Astrocyte (in vitro differentiated cells and primary cell): Measurements from ENCODE around the gene ZNF431. TPM values are rescaled to one million over a fixed set of nuclear protein-coding genes. Genes with fewer than 3 reads are reported as not detected.

Experiments used
- DNase-seq: peaks from one replicate; pipeline ENCODE4 v3.0.0-alpha.2; 2010; ENCODE audit warnings: low read depth
- FAIRE-seq: peaks from 2 replicates; lab custom pipeline; 2011; peaks lifted over from hg19 to GRCh38; lab: Jason Lieb, UNC
- H2AFZ ChIP-seq: 2 replicates; pipeline ENCODE4 v1.6.0; 2012; ENCODE audit warnings: low read depth, low read length, inconsistent platforms
- H3K27ac ChIP-seq: 2 replicates; pipeline ENCODE4 v1.5.1; 2011; ENCODE audit warnings: low read depth, low read length, inconsistent platforms
- H3K27me3 ChIP-seq: 2 replicates; pipeline ENCODE4 v1.6.0; 2011; ENCODE audit warnings: low read length, inconsistent platforms; ENCODE audit not compliant: insufficient read depth
- H3K36me3 ChIP-seq: 2 replicates; pipeline ENCODE4 v1.5.1; 2011; ENCODE audit warnings: low read length, inconsistent platforms; ENCODE audit not compliant: insufficient read depth
- H3K4me1 ChIP-seq: 2 replicates; pipeline ENCODE4 v1.5.1; 2011; ENCODE audit warnings: low read length, inconsistent platforms; ENCODE audit not compliant: insufficient read depth
- H3K4me2 ChIP-seq: 2 replicates; pipeline ENCODE4 v1.6.0; 2012; ENCODE audit warnings: low read length, inconsistent platforms
- H3K4me3 ChIP-seq: 2 replicates; pipeline ENCODE4 v1.5.1; 2011; ENCODE audit warnings: low read depth, mild to moderate bottlenecking, low read length, inconsistent platforms; ENCODE audit not compliant: insufficient read depth
- H3K79me2 ChIP-seq: 2 replicates; pipeline ENCODE4 v1.6.0; 2012; ENCODE audit warnings: mild to moderate bottlenecking, low read length, inconsistent platforms; ENCODE audit not compliant: insufficient read depth
- H3K9ac ChIP-seq: 2 replicates; pipeline ENCODE4 v1.6.0; 2012; ENCODE audit warnings: mild to moderate bottlenecking, low read length, inconsistent platforms
- H3K9me3 ChIP-seq: 2 replicates; pipeline ENCODE4 v1.5.1; 2012; ENCODE audit warnings: low read depth, mild to moderate bottlenecking, low read length, inconsistent platforms; ENCODE audit not compliant: insufficient read depth
- H4K20me1 ChIP-seq: 2 replicates; pipeline ENCODE4 v1.6.0; 2012; ENCODE audit warnings: low read length, inconsistent platforms; ENCODE audit not compliant: insufficient read depth
- H3K27ac Mint-ChIP-seq: one replicate; pipeline ENCODE4 v1.8.0; 2021; ENCODE audit warnings: mild to moderate bottlenecking, mixed read lengths; ENCODE audit not compliant: unreplicated experiment
- H3K27me3 Mint-ChIP-seq: one replicate; pipeline ENCODE4 v1.8.0; 2021; ENCODE audit warnings: low read depth, mixed read lengths; ENCODE audit not compliant: unreplicated experiment
- H3K36me3 Mint-ChIP-seq: one replicate; pipeline ENCODE4 v1.8.0; 2021; ENCODE audit warnings: low read depth, mixed read lengths; ENCODE audit not compliant: unreplicated experiment
- H3K4me1 Mint-ChIP-seq: one replicate; pipeline ENCODE4 v1.8.0; 2021; ENCODE audit warnings: low read depth, mixed read lengths; ENCODE audit not compliant: unreplicated experiment
- H3K4me3 Mint-ChIP-seq: one replicate; pipeline ENCODE4 v1.8.0; 2021; ENCODE audit warnings: mild to moderate bottlenecking, moderate library complexity, mixed read lengths; ENCODE audit not compliant: unreplicated experiment
- H3K9me3 Mint-ChIP-seq: one replicate; pipeline ENCODE4 v1.8.0; 2021; ENCODE audit warnings: mild to moderate bottlenecking, mixed read lengths; ENCODE audit not compliant: unreplicated experiment
- EZH2 ChIP-seq: IDR thresholded peaks from 2 replicates; pipeline ENCODE4 v1.6.1; 2012; ENCODE audit warnings: mild to moderate bottlenecking, low read length, inconsistent platforms; ENCODE audit not compliant: insufficient read depth
- total RNA-seq: library from RNA; stranded (reverse); gene quantifications from 2 replicates; pipeline ENCODE4 v1.2.1, GENCODE V29; 2021
- TF ChIP-seq, protein P1 (sequence below): IDR thresholded peaks from 2 replicates; pipeline ENCODE4 v1.5.1; 2011; ENCODE audit warnings: low read depth, mild to moderate bottlenecking, inconsistent platforms, low read length, moderate library complexity; ENCODE audit not compliant: insufficient read depth

The ZNF431 gene
- total RNA-seq, 1 donor from 2014 or later, result 29.4 TPM

DNA sequence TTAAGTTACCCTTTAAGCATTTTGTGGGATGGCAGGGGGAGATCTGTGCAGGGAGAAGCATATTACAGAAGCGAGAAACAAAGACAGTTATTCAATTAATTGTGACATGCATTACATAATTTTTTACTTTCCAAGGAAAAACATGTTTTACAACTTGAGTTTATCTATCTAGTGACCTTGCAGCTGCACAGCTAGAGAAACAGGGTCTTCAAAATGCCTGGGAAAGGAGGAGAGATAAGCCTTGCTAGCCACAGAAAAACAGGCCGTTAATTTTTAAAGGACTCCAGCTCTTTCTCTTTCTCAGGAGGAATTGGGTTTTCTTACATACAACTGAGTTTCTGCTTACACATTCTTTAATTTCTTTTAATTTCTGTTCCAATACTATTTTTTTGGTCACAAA lies 14.8 kb upstream of the ZNF431 start:
- no peak overlapping the region for H3K27ac Mint-ChIP-seq
- H3K4me3 ChIP-seq, result no peak overlapping the region
- FAIRE-seq, result no peak

DNA sequence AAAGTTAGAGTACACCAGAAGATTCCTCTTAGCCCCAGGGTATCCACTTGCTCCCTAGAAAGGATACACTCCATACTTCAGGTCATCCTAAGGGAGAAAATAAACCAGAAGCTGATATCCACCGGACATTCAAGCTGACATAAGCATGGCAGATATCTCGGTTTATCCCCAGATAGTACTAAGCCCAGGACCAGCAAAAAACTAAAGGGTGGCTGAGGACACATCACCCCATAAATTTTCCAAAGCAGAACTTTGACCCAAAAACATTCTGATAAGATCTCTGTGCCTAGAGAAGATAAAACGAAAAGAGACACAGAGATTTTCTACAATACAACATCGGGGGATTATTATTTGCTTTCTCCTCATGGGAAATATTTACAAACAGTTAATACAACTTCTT lies 13.9 kb upstream of the ZNF431 start:
- no peak overlapping the region for H2AFZ ChIP-seq
- H3K9me3 Mint-ChIP-seq, result peaks cover 4% of the 10 kb centered on the region
- no peak overlapping the region for H3K4me3 Mint-ChIP-seq
- H4K20me1 ChIP-seq, result no peaks in the 10 kb centered on the region
- no peak overlapping the region for H3K4me3 ChIP-seq
- H3K4me2 ChIP-seq, result no peak overlapping the region
- no peak overlapping the region for H3K9ac ChIP-seq
- FAIRE-seq (no peak), DNase-seq (no peak)
- no peaks in the 10 kb centered on the region for H3K79me2 ChIP-seq
- H3K27ac ChIP-seq, result no peak overlapping the region
- peaks cover 3% of the 10 kb centered on the region for H3K36me3 Mint-ChIP-seq
- H3K27ac Mint-ChIP-seq, result no peak overlapping the region
- H3K4me1 ChIP-seq, result no peaks in the 10 kb centered on the region
- H3K9me3 ChIP-seq, result no peaks in the 10 kb centered on the region
- H3K36me3 ChIP-seq, result no peaks in the 10 kb centered on the region
- H3K27me3 Mint-ChIP-seq, result no peaks in the 10 kb centered on the region
- peaks cover 10% of the 10 kb centered on the region for H3K4me1 Mint-ChIP-seq
- no peaks in the 10 kb centered on the region for H3K27me3 ChIP-seq
- TF ChIP-seq, protein P1, sequence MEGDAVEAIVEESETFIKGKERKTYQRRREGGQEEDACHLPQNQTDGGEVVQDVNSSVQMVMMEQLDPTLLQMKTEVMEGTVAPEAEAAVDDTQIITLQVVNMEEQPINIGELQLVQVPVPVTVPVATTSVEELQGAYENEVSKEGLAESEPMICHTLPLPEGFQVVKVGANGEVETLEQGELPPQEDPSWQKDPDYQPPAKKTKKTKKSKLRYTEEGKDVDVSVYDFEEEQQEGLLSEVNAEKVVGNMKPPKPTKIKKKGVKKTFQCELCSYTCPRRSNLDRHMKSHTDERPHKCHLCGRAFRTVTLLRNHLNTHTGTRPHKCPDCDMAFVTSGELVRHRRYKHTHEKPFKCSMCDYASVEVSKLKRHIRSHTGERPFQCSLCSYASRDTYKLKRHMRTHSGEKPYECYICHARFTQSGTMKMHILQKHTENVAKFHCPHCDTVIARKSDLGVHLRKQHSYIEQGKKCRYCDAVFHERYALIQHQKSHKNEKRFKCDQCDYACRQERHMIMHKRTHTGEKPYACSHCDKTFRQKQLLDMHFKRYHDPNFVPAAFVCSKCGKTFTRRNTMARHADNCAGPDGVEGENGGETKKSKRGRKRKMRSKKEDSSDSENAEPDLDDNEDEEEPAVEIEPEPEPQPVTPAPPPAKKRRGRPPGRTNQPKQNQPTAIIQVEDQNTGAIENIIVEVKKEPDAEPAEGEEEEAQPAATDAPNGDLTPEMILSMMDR, result no peak
- no peak for TF ChIP-seq EZH2

More for the DNA sequence above, 14.8 kb upstream of the ZNF431 start:
- Mint-ChIP-seq H3K9me3 (peaks cover 8% of the 10 kb centered on the region), H3K27me3 (no peaks in the 10 kb centered on the region), H3K36me3 (peaks cover 7% of the 10 kb centered on the region), H3K4me3 (no peak overlapping the region), H3K4me1 (peaks cover 10% of the 10 kb centered on the region)
- Histone ChIP-seq H3K27ac (no peak overlapping the region), H3K27me3 (no peaks in the 10 kb centered on the region), H2AFZ (no peak overlapping the region), H3K79me2 (no peaks in the 10 kb centered on the region), H3K4me1 (no peaks in the 10 kb centered on the region), H3K4me2 (no peak overlapping the region), H3K9me3 (no peaks in the 10 kb centered on the region), H3K9ac (no peak overlapping the region), H3K36me3 (no peaks in the 10 kb centered on the region), H4K20me1 (no peaks in the 10 kb centered on the region)
- TF ChIP-seq EZH2, result no peak
- TF ChIP-seq, protein P1, result no peak
- no peak for DNase-seq

DNA sequence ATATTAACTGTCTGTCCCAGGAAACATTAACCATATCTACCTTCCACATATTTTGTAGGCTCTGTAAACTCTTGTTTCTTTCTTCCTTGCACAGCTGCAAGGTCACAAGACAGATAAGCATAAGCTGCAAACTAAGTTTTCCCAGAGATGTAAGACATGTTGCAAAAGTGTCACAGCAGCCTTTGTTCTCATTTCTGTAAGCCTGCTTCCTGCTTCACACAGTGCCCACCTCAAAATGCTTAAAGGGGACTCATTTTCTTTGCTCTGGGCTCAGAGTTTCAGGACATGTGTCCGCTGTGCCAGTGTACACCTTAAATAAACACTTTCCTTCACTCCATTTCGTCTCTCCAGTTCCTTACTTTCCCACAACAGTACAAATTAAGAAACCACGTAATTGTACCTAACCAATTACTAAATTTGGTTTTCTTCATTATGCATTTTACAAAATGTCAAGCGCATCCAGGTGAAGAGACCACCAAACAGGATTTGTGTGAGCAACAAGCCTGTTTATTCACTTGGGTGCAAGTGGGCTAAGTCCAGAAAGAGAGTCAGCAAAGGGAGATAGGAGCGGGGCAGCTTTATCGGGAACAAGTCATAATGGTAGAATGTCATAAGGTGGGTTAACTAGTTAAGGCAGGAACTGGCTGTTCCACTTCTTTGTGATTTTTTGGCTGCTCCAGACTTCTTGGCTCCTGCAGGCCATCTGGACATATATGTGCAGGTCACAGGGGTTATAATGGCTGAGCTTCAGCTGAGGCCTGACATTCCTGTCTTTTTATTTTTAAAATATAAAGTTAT lies 12.7 kb upstream of the ZNF431 start:
- Histone ChIP-seq H3K9me3 (no peaks in the 10 kb centered on the region), H3K36me3 (no peaks in the 10 kb centered on the region), H3K9ac (no peak overlapping the region), H3K27me3 (no peaks in the 10 kb centered on the region), H3K27ac (no peak overlapping the region), H3K4me3 (no peak overlapping the region), H3K4me1 (no peaks in the 10 kb centered on the region), H3K4me2 (no peak overlapping the region), H4K20me1 (no peaks in the 10 kb centered on the region), H3K79me2 (no peaks in the 10 kb centered on the region), H2AFZ (no peak overlapping the region)
- Mint-ChIP-seq H3K36me3 (peaks cover 4% of the 10 kb centered on the region), H3K27ac (no peak overlapping the region), H3K27me3 (no peaks in the 10 kb centered on the region), H3K9me3 (peaks cover 12% of the 10 kb centered on the region), H3K4me3 (no peak overlapping the region), H3K4me1 (peaks cover 17% of the 10 kb centered on the region)
- no peak for TF ChIP-seq EZH2
- TF ChIP-seq, protein P1, result no peak
- DNase-seq (no peak), FAIRE-seq (no peak)
